Osteocyte (in vitro differentiated cells): ENCODE measurements around the gene IRAK3. TPM values are rescaled to one million over a fixed set of nuclear protein-coding genes. Genes with fewer than 3 reads are reported as not detected.
"Not testable (repeated sequence)": the region's sequence is repeated elsewhere in the genome, so short reads cannot be mapped to it uniquely, and the experiment has no call there.

Experiments used
- DNase-seq: peaks from one replicate; pipeline ENCODE4 v3.0.0; 2021; ENCODE audit warnings: mixed read lengths; ENCODE audit not compliant: unreplicated experiment; ENCODE audit errors: extremely low spot score
- H3K27ac Mint-ChIP-seq: one replicate; pipeline ENCODE4 v1.8.0; 2021; ENCODE audit warnings: mild to moderate bottlenecking, mixed read lengths; ENCODE audit not compliant: unreplicated experiment
- H3K27me3 Mint-ChIP-seq: one replicate; pipeline ENCODE4 v1.8.0; 2021; ENCODE audit warnings: mixed read lengths; ENCODE audit not compliant: unreplicated experiment
- H3K36me3 Mint-ChIP-seq: one replicate; pipeline ENCODE4 v1.8.0; 2021; ENCODE audit warnings: mixed read lengths; ENCODE audit not compliant: unreplicated experiment
- H3K4me1 Mint-ChIP-seq: one replicate; pipeline ENCODE4 v1.8.0; 2021; ENCODE audit warnings: mixed read lengths; ENCODE audit not compliant: unreplicated experiment
- H3K4me3 Mint-ChIP-seq: one replicate; pipeline ENCODE4 v1.8.0; 2021; ENCODE audit warnings: mild to moderate bottlenecking, moderate library complexity, mixed read lengths; ENCODE audit not compliant: unreplicated experiment
- H3K9me3 Mint-ChIP-seq: one replicate; pipeline ENCODE4 v1.8.0; 2021; ENCODE audit warnings: mixed read lengths; ENCODE audit not compliant: unreplicated experiment
- total RNA-seq: library from RNA; stranded (reverse); gene quantifications from 2 replicates; pipeline ENCODE4 v1.2.1, GENCODE V29; 2021
- TF ChIP-seq, protein P1 (sequence below): fragments of 200-600 bp; sonication (generic); IDR thresholded peaks from 2 replicates; pipeline ENCODE4 v1.5.0; 2021; ENCODE audit warnings: antibody characterized with exemption, mild to moderate bottlenecking, moderate library complexity

Gene IRAK3
- total RNA-seq, 1 donor from 2014 or later, result 0.32 TPM

DNA sequence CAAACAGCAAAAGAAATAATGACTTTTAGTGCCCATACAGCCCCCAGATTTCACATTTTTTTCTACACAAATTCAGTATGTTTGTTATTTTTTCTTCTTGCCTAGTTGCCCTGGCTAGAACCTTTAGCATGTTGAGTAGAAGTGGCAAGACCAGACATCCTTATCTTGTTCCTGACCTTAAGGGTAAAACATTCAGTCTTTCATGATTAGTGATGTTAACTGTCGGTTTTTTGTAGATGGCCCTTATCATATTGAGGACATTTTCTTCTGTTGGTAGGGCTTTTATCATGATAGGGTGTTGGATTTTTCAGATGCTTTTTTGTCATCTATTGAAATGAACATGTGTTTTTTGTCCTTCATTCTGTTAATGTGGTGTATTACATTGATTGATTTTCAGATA is 17.1 kb downstream of the IRAK3 start:
- peaks cover 5% of the 10 kb centered on the region for H3K9me3 Mint-ChIP-seq
- peaks cover 2% of the 10 kb centered on the region for H3K36me3 Mint-ChIP-seq
- no peak overlapping the region for H3K27ac Mint-ChIP-seq
- no peaks in the 10 kb centered on the region for H3K4me1 Mint-ChIP-seq
- peaks cover 61% of the 10 kb centered on the region for H3K27me3 Mint-ChIP-seq
- no peak overlapping the region for H3K4me3 Mint-ChIP-seq
- no peak for DNase-seq
- TF ChIP-seq, protein P1, sequence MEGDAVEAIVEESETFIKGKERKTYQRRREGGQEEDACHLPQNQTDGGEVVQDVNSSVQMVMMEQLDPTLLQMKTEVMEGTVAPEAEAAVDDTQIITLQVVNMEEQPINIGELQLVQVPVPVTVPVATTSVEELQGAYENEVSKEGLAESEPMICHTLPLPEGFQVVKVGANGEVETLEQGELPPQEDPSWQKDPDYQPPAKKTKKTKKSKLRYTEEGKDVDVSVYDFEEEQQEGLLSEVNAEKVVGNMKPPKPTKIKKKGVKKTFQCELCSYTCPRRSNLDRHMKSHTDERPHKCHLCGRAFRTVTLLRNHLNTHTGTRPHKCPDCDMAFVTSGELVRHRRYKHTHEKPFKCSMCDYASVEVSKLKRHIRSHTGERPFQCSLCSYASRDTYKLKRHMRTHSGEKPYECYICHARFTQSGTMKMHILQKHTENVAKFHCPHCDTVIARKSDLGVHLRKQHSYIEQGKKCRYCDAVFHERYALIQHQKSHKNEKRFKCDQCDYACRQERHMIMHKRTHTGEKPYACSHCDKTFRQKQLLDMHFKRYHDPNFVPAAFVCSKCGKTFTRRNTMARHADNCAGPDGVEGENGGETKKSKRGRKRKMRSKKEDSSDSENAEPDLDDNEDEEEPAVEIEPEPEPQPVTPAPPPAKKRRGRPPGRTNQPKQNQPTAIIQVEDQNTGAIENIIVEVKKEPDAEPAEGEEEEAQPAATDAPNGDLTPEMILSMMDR, result no peak

DNA sequence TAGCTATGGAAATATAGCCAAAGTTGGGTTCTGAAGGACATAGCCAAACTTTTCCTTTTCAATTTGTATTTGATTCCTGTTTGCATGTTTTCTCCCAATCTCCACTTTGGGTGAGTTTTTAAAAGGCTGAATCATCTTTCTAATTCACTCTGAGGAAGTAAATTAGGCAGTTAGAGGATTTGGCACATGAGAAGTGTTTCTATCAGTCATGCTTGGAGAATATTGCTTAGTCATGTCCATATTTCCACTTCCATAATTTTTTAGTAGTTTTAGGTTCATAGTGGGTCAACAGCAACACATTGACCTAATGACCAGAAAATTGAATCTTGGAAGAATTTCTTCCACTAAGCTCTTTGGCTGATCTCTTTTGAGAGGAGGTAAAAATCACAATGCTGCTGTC is 21.8 kb downstream of the IRAK3 start:
- TF ChIP-seq, protein P1, result no peak
- no peak overlapping the region for H3K27ac Mint-ChIP-seq
- H3K4me3 Mint-ChIP-seq, result no peak overlapping the region
- no peaks in the 10 kb centered on the region for H3K4me1 Mint-ChIP-seq
- H3K36me3 Mint-ChIP-seq, result peaks cover 2% of the 10 kb centered on the region
- H3K9me3 Mint-ChIP-seq, result peaks cover 5% of the 10 kb centered on the region
- H3K27me3 Mint-ChIP-seq, result peaks cover 54% of the 10 kb centered on the region
- no peak for DNase-seq

DNA sequence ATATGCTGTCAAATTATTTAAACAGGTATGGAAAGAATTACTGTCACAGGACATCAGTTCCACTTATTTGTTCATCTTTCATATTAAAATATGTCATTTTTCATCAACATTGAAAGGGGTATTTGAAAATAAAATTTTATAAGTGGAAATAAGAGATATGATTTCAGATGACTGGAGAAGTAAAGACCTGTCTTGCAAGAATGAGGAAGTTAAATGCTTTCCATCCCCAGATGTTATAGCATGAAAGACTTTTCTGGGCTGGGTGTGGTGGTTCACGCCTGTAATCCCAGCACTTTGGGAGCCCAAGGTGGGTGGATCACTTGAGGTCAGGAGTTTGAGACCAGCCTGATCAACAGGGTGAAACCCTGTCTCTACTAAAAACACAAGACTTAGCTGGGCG is 22.6 kb downstream of the IRAK3 start:
- not testable (repeated sequence) for H3K4me1 Mint-ChIP-seq, DNase-seq, H3K36me3 Mint-ChIP-seq, H3K4me3 Mint-ChIP-seq, H3K27ac Mint-ChIP-seq, H3K9me3 Mint-ChIP-seq
- peaks cover 49% of the 10 kb centered on the region for H3K27me3 Mint-ChIP-seq

DNA sequence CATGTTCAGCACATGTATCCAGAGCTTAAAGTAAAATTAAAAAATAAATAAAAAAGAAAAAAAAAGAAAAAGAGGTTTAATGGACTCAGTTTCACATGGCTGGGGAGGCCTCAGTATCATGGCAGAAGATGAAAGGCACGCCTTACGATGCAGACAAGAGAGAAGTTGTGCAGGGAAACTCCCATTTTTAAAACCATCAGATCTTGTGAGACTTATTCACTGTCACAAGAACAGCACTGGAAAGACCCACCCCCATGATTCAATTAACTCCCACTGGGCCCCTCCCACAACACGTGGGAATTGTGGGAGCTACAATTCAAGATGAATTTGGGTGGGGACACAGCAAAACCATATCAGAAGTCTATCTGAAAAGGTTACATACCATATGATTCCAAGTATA is 24.0 kb downstream of the IRAK3 start:
- H3K4me1 Mint-ChIP-seq, H3K36me3 Mint-ChIP-seq, H3K4me3 Mint-ChIP-seq, H3K27ac Mint-ChIP-seq, H3K9me3 Mint-ChIP-seq, DNase-seq: not testable (repeated sequence)
- peaks cover 52% of the 10 kb centered on the region for H3K27me3 Mint-ChIP-seq

DNA sequence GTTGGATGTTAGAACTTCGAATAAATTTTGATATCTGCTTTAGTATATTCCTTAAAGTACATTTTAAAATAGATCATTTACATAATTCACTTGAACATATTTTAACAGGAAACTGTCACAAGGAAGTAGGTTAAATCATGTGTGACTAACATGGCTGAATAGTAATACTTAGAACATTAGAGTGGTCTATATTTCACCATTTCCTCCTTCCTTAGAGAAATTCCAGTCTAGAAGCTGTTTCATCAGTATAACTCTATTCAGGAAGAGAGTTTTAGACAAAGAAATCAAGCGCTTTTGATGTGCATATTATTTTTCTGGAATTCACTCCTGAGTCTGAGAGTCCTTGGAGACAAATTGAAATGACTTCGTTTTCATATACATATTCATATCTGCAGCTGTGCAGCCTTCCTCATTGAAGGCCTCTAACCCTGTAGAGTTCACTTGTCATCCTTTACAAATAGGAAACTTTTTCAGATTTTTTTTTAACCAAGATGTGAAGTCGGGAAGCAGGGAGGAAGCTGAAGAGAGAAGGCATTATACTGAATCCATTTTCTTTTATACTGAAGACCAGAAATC is 28.4 kb downstream of the IRAK3 start:
- H3K27me3 Mint-ChIP-seq, result peaks cover 31% of the 10 kb centered on the region

DNA sequence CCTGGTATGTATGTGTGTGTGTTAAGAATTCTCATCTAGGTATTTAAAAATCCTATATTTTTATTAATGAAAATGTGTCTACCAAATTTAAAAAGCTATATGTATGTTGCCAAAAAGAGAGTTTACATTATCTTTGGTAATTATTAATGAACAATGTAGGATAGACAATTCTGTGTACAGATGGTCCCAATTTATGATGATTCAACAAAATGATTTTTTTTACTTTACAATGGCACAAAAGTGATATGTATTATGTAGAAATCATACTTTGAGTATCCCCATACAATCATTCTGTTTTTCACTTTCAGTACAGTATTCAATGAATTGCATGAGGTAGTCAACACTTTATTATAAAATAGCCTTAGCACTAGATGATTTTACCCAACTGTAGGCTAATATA is 39.4 kb downstream of the IRAK3 start:
- Mint-ChIP-seq H3K4me3 (no peak overlapping the region), H3K4me1 (no peaks in the 10 kb centered on the region), H3K27ac (no peak overlapping the region), H3K36me3 (no peaks in the 10 kb centered on the region), H3K27me3 (peaks cover 19% of the 10 kb centered on the region), H3K9me3 (no peaks in the 10 kb centered on the region)
- no peak for DNase-seq
- TF ChIP-seq, protein P1, result no peak

More for the DNA sequence above, 28.4 kb downstream of the IRAK3 start:
- no peak for DNase-seq
- Mint-ChIP-seq H3K4me1 (no peaks in the 10 kb centered on the region), H3K27ac (no peak overlapping the region), H3K4me3 (no peak overlapping the region), H3K36me3 (no peaks in the 10 kb centered on the region), H3K9me3 (peaks cover 17% of the 10 kb centered on the region)
- TF ChIP-seq, protein P1, result no peak
